Measurements from ENCODE around the gene ACTR3. TPM values are rescaled to one million over a fixed set of nuclear protein-coding genes. Genes with fewer than 3 reads are reported as not detected.

Gene ACTR3
- total and polyA plus RNA-seq, 2 experiments from 2014 or later = 63.7 to 137 TPM

DNA sequence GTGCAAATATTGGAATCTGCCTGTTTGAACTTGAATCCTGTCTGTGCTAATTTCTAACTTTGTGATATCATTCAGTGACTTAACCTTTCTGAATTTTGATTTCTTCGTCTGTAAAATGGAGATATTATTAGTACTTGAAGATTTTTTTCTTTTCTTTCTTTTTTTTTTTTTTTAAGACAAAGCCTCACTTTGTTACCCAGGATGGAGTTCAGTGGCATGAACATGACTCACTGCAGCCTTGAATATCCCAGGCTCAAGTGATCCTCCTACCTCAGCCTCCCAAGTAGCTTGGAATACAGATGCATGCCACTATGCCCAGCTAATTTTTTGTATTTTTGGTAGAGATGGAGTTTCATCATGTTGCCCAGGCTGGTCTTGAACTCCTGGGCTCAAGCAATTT, 28.3 kb downstream of the ACTR3 start:
- Mint-ChIP-seq H3K4me1 (no peaks in the 10 kb centered on the region), H3K27ac (no peak overlapping the region), H3K36me3 (ENCODE audit: low read depth) (peaks cover 13% of the 10 kb centered on the region), H3K9me3 (no peaks in the 10 kb centered on the region), H3K27me3 (ENCODE audit: insufficient read depth, low read depth, poor library complexity) (no peaks in the 10 kb centered on the region), H3K4me3 (no peak overlapping the region)
- H3K9me2 ChIP-seq (ENCODE audit: insufficient read depth) = no peaks in the 10 kb centered on the region
- H3K4me2 ChIP-seq = no peak overlapping the region
- H3K79me2 ChIP-seq (replicated peaks; ENCODE audit: insufficient read depth) = peaks cover 92% of the 10 kb centered on the region
- ATAC-seq (no peak), DNase-seq (ENCODE audit: low spot score) (no peak)
- H3K27ac ChIP-seq (ENCODE audit: low read depth) = no peak overlapping the region
- no peak overlapping the region for H2AFZ ChIP-seq
- H3K4me1 ChIP-seq (ENCODE audit: insufficient read depth) = no peaks in the 10 kb centered on the region
- H3K36me3 ChIP-seq (ENCODE audit: insufficient read depth) = peaks cover 15% of the 10 kb centered on the region; the same call in 1 of the 2 replicates
- H3K4me3 ChIP-seq = no peak overlapping the region
- H4K20me1 ChIP-seq (replicated peaks; ENCODE audit: insufficient read depth) = peaks cover 18% of the 10 kb centered on the region
- H3K27me3 ChIP-seq (ENCODE audit: insufficient read depth) = no peaks in the 10 kb centered on the region
- no peaks in the 10 kb centered on the region for H3F3A ChIP-seq (replicated peaks; ENCODE audit: low read depth)
- TF ChIP-seq, protein P1, sequence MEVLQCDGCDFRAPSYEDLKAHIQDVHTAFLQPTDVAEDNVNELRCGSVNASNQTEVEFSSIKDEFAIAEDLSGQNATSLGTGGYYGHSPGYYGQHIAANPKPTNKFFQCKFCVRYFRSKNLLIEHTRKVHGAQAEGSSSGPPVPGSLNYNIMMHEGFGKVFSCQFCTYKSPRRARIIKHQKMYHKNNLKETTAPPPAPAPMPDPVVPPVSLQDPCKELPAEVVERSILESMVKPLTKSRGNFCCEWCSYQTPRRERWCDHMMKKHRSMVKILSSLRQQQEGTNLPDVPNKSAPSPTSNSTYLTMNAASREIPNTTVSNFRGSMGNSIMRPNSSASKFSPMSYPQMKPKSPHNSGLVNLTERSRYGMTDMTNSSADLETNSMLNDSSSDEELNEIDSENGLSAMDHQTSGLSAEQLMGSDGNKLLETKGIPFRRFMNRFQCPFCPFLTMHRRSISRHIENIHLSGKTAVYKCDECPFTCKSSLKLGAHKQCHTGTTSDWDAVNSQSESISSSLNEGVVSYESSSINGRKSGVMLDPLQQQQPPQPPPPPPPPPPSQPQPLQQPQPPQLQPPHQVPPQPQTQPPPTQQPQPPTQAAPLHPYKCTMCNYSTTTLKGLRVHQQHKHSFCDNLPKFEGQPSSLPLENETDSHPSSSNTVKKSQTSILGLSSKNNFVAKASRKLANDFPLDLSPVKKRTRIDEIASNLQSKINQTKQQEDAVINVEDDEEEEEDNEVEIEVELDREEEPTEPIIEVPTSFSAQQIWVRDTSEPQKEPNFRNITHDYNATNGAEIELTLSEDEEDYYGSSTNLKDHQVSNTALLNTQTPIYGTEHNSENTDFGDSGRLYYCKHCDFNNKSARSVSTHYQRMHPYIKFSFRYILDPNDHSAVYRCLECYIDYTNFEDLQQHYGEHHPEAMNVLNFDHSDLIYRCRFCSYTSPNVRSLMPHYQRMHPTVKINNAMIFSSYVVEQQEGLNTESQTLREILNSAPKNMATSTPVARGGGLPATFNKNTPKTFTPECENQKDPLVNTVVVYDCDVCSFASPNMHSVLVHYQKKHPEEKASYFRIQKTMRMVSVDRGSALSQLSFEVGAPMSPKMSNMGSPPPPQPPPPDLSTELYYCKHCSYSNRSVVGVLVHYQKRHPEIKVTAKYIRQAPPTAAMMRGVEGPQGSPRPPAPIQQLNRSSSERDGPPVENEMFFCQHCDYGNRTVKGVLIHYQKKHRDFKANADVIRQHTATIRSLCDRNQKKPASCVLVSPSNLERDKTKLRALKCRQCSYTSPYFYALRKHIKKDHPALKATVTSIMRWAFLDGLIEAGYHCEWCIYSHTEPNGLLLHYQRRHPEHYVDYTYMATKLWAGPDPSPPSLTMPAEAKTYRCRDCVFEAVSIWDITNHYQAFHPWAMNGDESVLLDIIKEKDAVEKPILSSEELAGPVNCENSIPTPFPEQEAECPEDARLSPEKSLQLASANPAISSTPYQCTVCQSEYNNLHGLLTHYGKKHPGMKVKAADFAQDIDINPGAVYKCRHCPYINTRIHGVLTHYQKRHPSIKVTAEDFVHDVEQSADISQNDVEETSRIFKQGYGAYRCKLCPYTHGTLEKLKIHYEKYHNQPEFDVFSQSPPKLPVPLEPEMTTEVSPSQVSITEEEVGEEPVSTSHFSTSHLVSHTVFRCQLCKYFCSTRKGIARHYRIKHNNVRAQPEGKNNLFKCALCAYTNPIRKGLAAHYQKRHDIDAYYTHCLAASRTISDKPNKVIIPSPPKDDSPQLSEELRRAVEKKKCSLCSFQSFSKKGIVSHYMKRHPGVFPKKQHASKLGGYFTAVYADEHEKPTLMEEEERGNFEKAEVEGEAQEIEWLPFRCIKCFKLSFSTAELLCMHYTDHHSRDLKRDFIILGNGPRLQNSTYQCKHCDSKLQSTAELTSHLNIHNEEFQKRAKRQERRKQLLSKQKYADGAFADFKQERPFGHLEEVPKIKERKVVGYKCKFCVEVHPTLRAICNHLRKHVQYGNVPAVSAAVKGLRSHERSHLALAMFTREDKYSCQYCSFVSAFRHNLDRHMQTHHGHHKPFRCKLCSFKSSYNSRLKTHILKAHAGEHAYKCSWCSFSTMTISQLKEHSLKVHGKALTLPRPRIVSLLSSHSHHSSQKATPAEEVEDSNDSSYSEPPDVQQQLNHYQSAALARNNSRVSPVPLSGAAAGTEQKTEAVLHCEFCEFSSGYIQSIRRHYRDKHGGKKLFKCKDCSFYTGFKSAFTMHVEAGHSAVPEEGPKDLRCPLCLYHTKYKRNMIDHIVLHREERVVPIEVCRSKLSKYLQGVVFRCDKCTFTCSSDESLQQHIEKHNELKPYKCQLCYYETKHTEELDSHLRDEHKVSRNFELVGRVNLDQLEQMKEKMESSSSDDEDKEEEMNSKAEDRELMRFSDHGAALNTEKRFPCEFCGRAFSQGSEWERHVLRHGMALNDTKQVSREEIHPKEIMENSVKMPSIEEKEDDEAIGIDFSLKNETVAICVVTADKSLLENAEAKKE (CRISPR knock-in tag; IDR thresholded peaks at IDR 0.05) = no peak
- TF ChIP-seq ZNF331 (CRISPR knock-in tag; IDR thresholded peaks at IDR 0.05; ENCODE audit: low read depth) = no peak
- no peak for TF ChIP-seq ZNF114 (CRISPR knock-in tag; IDR thresholded peaks at IDR 0.05)
- TF ChIP-seq CREB1 (CRISPR knock-in tag; IDR thresholded peaks at IDR 0.05; ENCODE audit: low read depth) = no peak
- no peak for TF ChIP-seq POLR2AphosphoS5 (IDR thresholded peaks at IDR 0.05; ENCODE audit: low read depth)
- TF ChIP-seq EZH2 (IDR thresholded peaks at IDR 0.05; ENCODE audit: low read depth, unreplicated experiment) = no peak
- TF ChIP-seq, protein P2, sequence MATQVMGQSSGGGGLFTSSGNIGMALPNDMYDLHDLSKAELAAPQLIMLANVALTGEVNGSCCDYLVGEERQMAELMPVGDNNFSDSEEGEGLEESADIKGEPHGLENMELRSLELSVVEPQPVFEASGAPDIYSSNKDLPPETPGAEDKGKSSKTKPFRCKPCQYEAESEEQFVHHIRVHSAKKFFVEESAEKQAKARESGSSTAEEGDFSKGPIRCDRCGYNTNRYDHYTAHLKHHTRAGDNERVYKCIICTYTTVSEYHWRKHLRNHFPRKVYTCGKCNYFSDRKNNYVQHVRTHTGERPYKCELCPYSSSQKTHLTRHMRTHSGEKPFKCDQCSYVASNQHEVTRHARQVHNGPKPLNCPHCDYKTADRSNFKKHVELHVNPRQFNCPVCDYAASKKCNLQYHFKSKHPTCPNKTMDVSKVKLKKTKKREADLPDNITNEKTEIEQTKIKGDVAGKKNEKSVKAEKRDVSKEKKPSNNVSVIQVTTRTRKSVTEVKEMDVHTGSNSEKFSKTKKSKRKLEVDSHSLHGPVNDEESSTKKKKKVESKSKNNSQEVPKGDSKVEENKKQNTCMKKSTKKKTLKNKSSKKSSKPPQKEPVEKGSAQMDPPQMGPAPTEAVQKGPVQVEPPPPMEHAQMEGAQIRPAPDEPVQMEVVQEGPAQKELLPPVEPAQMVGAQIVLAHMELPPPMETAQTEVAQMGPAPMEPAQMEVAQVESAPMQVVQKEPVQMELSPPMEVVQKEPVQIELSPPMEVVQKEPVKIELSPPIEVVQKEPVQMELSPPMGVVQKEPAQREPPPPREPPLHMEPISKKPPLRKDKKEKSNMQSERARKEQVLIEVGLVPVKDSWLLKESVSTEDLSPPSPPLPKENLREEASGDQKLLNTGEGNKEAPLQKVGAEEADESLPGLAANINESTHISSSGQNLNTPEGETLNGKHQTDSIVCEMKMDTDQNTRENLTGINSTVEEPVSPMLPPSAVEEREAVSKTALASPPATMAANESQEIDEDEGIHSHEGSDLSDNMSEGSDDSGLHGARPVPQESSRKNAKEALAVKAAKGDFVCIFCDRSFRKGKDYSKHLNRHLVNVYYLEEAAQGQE (IDR thresholded peaks at IDR 0.05; ENCODE audit: unreplicated experiment) = no peak
- no peak for TF ChIP-seq STAT1 (IDR thresholded peaks at IDR 0.05; ENCODE audit: unreplicated experiment)
- no peak for TF ChIP-seq JUNB (IDR thresholded peaks at IDR 0.05; ENCODE audit: unreplicated experiment)

Measured in GM23338 (cell line).